HepG2 (cell line): ENCODE data around the gene SEMA4C. TPM values are rescaled to one million over a fixed set of nuclear protein-coding genes. Genes with fewer than 3 reads are reported as not detected.

Experiments used
- AGO2 ChIP-seq: fragments of 200-400 bp; formaldehyde crosslinking; optimal IDR thresholded peaks from 2 replicates; pipeline ENCODE3; 2017; ENCODE audit warnings: mild to moderate bottlenecking, low read depth, low read length, moderate library complexity
- GLI4 ChIP-seq: sonication (generic); formaldehyde crosslinking; IDR thresholded peaks from 2 replicates; pipeline ENCODE4 v1.5.1; 2020; ENCODE audit warnings: missing genetic modification reagents, mild to moderate bottlenecking, moderate library complexity, borderline replicate concordance
- POLR2AphosphoS5 ChIP-seq: IDR thresholded peaks from 2 replicates; pipeline ENCODE4 v1.6.1; 2012; ENCODE audit warnings: low read depth, low read length
- RBFOX2 ChIP-seq: fragments of 200-400 bp; formaldehyde crosslinking; IDR thresholded peaks from 2 replicates; pipeline ENCODE4 v1.6.1; 2017; ENCODE audit warnings: low read depth, mild to moderate bottlenecking, low read length
- RFX1 ChIP-seq: fragments of 450-650 bp; IDR thresholded peaks from 2 replicates; pipeline ENCODE4 v1.6.1; 2017
- SAFB2 ChIP-seq: sonication (generic); formaldehyde crosslinking; IDR thresholded peaks from 2 replicates; pipeline ENCODE4 v1.5.1; 2020; ENCODE audit warnings: missing genetic modification reagents, low read depth, mild to moderate bottlenecking, borderline replicate concordance
- ZFP62 ChIP-seq: sonication (generic); formaldehyde crosslinking; IDR thresholded peaks from 2 replicates; pipeline ENCODE4 v1.4.0; 2020; ENCODE audit warnings: missing genetic modification reagents
- ZNF34 ChIP-seq: sonication (generic); formaldehyde crosslinking; IDR thresholded peaks from 2 replicates; pipeline ENCODE4 v1.4.0; 2020; ENCODE audit warnings: mild to moderate bottlenecking, missing genetic modification reagents, borderline replicate concordance
- ZNF510 ChIP-seq: sonication (generic); formaldehyde crosslinking; IDR thresholded peaks from 2 replicates; pipeline ENCODE4 v1.4.0; 2020; ENCODE audit warnings: low read depth, mild to moderate bottlenecking, missing genetic modification reagents
- polyA plus RNA-seq, 8 experiments: library from polyadenylated mRNA; depleted of rRNA in 3 of 8; stranded (reverse) in 7 of 8; unstranded in 1 of 8; fragments of >200 nt; fragmentation: Illumina TruSeq in 4 of 8; extraction: Trizol in 4 of 8; gene quantifications; 2 replicates each; pipeline versions ENCODE4 v1.2.1 to v1.2.3, GENCODE V29; 2011 to 2016; ENCODE audit warnings: low read depth in 4 of 8, missing spikeins in 1 of 8, mixed read lengths in 1 of 8; ENCODE audit not compliant: insufficient read depth in 1 of 8
- total RNA-seq, 5 experiments: library from RNA; depleted of rRNA; stranded (reverse); fragments of >200 nt; fragmentation: Illumina TruSeq; extraction: Trizol; gene quantifications; 2 replicates each; pipeline ENCODE4 v1.2.3, GENCODE V29; 2016; ENCODE audit warnings: low read depth in 1 of 5
- TF ChIP-seq, protein P1 (sequence below): sonication (generic); formaldehyde crosslinking; IDR thresholded peaks from 2 replicates; pipeline ENCODE4 v1.9.0; 2022; ENCODE audit warnings: low read depth, missing genetic modification reagents
- TF ChIP-seq, protein P2 (sequence below): sonication (generic); formaldehyde crosslinking; IDR thresholded peaks from 2 replicates; pipeline ENCODE4 v1.5.0; 2020; ENCODE audit warnings: mild to moderate bottlenecking, missing genetic modification reagents, borderline replicate concordance
- TF ChIP-seq, protein P3 (sequence below): sonication (generic); formaldehyde crosslinking; IDR thresholded peaks from 2 replicates; pipeline ENCODE4 v1.4.0; 2020; ENCODE audit warnings: missing genetic modification reagents, borderline replicate concordance
- TF ChIP-seq, protein P4 (sequence below): sonication (generic); formaldehyde crosslinking; conservative IDR thresholded peaks from 2 replicates; pipeline ENCODE4 v1.4.0; 2020; ENCODE audit warnings: missing genetic modification reagents

The SEMA4C gene
- total and polyA plus RNA-seq, 2 of the 13 experiments (the other 11 are each of a cell fraction or from before 2014, with no cell fraction given) = 25.9 to 46.6 TPM

DNA sequence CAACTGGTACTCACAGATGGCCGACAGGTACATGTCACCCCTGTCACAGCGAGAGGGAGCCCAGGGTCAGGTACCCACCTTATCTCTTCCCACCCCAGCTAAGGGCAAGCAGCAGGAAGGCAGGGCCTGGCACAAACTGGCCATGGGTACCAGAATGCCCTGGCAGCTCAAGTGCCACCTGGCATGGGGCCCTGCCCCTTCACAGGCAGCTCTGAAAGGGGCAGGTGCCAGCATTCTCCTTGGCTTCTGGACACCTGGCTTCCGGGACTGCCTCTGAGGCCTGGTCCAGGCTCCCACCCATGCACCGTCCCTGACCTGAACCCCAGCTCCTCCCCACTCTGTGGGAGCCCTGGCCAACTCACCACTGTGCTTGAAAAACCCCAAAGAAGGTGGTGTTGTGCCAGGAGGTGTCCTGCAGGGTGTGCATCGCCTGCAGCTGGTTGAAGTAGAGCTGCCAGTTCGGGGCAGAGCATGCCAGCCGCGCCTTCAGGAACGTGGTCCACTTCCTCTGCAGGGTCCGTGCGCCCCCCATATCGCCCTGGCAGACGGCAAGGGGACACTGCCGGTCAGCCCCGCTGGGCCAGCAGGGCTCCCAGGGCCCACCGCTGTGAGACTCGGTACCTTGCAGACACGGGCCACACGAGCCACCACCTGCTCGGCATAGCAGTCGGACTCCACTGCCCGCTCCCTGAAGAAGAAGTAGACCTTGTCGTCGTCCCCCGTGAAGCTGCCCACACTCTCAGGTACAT is 5.4 kb downstream of the SEMA4C start (continued):
- TF ChIP-seq, protein P1, sequence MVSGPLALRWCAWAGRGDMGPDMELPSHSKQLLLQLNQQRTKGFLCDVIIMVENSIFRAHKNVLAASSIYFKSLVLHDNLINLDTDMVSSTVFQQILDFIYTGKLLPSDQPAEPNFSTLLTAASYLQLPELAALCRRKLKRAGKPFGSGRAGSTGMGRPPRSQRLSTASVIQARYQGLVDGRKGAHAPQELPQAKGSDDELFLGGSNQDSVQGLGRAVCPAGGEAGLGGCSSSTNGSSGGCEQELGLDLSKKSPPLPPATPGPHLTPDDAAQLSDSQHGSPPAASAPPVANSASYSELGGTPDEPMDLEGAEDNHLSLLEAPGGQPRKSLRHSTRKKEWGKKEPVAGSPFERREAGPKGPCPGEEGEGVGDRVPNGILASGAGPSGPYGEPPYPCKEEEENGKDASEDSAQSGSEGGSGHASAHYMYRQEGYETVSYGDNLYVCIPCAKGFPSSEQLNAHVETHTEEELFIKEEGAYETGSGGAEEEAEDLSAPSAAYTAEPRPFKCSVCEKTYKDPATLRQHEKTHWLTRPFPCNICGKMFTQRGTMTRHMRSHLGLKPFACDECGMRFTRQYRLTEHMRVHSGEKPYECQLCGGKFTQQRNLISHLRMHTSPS (CRISPR knock-in tag) = 0 out of 2 replicates have a peak, but pooled peaks have one; percentile 25
- TF ChIP-seq ZNF34 (CRISPR knock-in tag) (no peak), GLI4 (CRISPR knock-in tag) (no peak), ZNF510 (no peak), POLR2AphosphoS5 (no peak), RBFOX2 (peak; percentile 74), RFX1 (no peak), AGO2 (peak; percentile 64), SAFB2 (no peak), ZFP62 (CRISPR knock-in tag) (no peak)
- TF ChIP-seq, protein P2, sequence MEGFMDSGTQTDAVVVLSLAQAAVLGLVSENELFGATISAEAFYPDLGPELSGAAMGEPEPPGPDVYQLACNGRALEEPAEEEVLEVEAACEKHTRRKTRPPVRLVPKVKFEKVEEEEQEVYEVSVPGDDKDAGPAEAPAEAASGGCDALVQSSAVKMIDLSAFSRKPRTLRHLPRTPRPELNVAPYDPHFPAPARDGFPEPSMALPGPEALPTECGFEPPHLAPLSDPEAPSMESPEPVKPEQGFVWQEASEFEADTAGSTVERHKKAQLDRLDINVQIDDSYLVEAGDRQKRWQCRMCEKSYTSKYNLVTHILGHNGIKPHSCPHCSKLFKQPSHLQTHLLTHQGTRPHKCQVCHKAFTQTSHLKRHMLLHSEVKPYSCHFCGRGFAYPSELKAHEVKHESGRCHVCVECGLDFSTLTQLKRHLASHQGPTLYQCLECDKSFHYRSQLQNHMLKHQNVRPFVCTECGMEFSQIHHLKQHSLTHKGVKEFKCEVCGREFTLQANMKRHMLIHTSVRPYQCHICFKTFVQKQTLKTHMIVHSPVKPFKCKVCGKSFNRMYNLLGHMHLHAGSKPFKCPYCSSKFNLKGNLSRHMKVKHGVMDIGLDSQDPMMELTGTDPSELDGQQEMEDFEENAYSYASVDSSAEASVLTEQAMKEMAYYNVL = no peak
- TF ChIP-seq, protein P3, sequence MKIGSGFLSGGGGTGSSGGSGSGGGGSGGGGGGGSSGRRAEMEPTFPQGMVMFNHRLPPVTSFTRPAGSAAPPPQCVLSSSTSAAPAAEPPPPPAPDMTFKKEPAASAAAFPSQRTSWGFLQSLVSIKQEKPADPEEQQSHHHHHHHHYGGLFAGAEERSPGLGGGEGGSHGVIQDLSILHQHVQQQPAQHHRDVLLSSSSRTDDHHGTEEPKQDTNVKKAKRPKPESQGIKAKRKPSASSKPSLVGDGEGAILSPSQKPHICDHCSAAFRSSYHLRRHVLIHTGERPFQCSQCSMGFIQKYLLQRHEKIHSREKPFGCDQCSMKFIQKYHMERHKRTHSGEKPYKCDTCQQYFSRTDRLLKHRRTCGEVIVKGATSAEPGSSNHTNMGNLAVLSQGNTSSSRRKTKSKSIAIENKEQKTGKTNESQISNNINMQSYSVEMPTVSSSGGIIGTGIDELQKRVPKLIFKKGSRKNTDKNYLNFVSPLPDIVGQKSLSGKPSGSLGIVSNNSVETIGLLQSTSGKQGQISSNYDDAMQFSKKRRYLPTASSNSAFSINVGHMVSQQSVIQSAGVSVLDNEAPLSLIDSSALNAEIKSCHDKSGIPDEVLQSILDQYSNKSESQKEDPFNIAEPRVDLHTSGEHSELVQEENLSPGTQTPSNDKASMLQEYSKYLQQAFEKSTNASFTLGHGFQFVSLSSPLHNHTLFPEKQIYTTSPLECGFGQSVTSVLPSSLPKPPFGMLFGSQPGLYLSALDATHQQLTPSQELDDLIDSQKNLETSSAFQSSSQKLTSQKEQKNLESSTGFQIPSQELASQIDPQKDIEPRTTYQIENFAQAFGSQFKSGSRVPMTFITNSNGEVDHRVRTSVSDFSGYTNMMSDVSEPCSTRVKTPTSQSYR (CRISPR knock-in tag) = no peak
- TF ChIP-seq, protein P4, sequence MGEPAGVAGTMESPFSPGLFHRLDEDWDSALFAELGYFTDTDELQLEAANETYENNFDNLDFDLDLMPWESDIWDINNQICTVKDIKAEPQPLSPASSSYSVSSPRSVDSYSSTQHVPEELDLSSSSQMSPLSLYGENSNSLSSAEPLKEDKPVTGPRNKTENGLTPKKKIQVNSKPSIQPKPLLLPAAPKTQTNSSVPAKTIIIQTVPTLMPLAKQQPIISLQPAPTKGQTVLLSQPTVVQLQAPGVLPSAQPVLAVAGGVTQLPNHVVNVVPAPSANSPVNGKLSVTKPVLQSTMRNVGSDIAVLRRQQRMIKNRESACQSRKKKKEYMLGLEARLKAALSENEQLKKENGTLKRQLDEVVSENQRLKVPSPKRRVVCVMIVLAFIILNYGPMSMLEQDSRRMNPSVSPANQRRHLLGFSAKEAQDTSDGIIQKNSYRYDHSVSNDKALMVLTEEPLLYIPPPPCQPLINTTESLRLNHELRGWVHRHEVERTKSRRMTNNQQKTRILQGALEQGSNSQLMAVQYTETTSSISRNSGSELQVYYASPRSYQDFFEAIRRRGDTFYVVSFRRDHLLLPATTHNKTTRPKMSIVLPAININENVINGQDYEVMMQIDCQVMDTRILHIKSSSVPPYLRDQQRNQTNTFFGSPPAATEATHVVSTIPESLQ (CRISPR knock-in tag) = no peak
